ENCODE results near the gene CLUH. TPM values are rescaled to one million over a fixed set of nuclear protein-coding genes. Genes with fewer than 3 reads are reported as not detected.

The CLUH gene
- total RNA-seq, 1 experiment from 2014 or later = 42.5 TPM

GRCh38 chr17:2724784-2725164, 13.2 kb upstream of the CLUH start:
- no peak overlapping the region for H3K4me3 ChIP-seq
- no peak for DNase-seq
- H3K27me3 ChIP-seq = no peaks in the 10 kb centered on the region
- H3K4me1 ChIP-seq = no peaks in the 10 kb centered on the region
- no peak overlapping the region for H3K27ac ChIP-seq
- H3K36me3 ChIP-seq = no peaks in the 10 kb centered on the region
- H3K9me3 ChIP-seq (replicated peaks) = no peaks in the 10 kb centered on the region

GRCh38 chr17:2723997-2724783, 12.6 kb upstream of the CLUH start:
- Histone ChIP-seq H3K4me3 (no peak overlapping the region), H3K9me3 (replicated peaks) (no peaks in the 10 kb centered on the region), H3K4me1 (no peaks in the 10 kb centered on the region), H3K27me3 (no peaks in the 10 kb centered on the region), H3K36me3 (no peaks in the 10 kb centered on the region), H3K27ac (no peak overlapping the region)
- no peak for DNase-seq

GRCh38 chr17:2723505-2723996, 12.0 kb upstream of the CLUH start:
- Histone ChIP-seq H3K27me3 (no peaks in the 10 kb centered on the region), H3K4me3 (no peak overlapping the region), H3K27ac (no peak overlapping the region), H3K36me3 (no peaks in the 10 kb centered on the region), H3K4me1 (no peaks in the 10 kb centered on the region), H3K9me3 (replicated peaks) (no peaks in the 10 kb centered on the region)
- DNase-seq = no peak

- Histone ChIP-seq H3K4me3 (no peak overlapping the region), H3K9me3 (replicated peaks) (no peaks in the 10 kb centered on the region), H3K36me3 (no peaks in the 10 kb centered on the region), H3K27ac (no peak overlapping the region), H3K4me1 (no peaks in the 10 kb centered on the region), H3K27me3 (no peaks in the 10 kb centered on the region)
- no peak for DNase-seq
These were observed 11.0 kb upstream of the CLUH start for GRCh38 chr17:2722611-2723010.

GRCh38 chr17:2721603-2722002, 10.0 kb upstream of the CLUH start:
- no peak overlapping the region for H3K4me3 ChIP-seq
- H3K36me3 ChIP-seq = no peaks in the 10 kb centered on the region
- no peaks in the 10 kb centered on the region for H3K27me3 ChIP-seq
- no peaks in the 10 kb centered on the region for H3K9me3 ChIP-seq (replicated peaks)
- no peaks in the 10 kb centered on the region for H3K4me1 ChIP-seq
- DNase-seq = no peak
- no peak overlapping the region for H3K27ac ChIP-seq

- no peaks in the 10 kb centered on the region for H3K9me3 ChIP-seq (replicated peaks)
- H3K4me3 ChIP-seq = no peak overlapping the region
- H3K4me1 ChIP-seq = no peaks in the 10 kb centered on the region
- no peaks in the 10 kb centered on the region for H3K36me3 ChIP-seq
- DNase-seq = no peak
- no peaks in the 10 kb centered on the region for H3K27me3 ChIP-seq
- no peak overlapping the region for H3K27ac ChIP-seq
These were observed 8.3 kb upstream of the CLUH start for GRCh38 chr17:2719861-2720260.

GRCh38 chr17:2718150-2718938, 6.8 kb upstream of the CLUH start:
- H3K36me3 ChIP-seq = no peaks in the 10 kb centered on the region
- H3K9me3 ChIP-seq (replicated peaks) = no peaks in the 10 kb centered on the region
- no peak for DNase-seq
- no peaks in the 10 kb centered on the region for H3K4me1 ChIP-seq
- no peaks in the 10 kb centered on the region for H3K27me3 ChIP-seq
- H3K27ac ChIP-seq = no peak overlapping the region
- H3K4me3 ChIP-seq = no peak overlapping the region

- Histone ChIP-seq H3K27me3 (no peaks in the 10 kb centered on the region), H3K9me3 (replicated peaks) (no peaks in the 10 kb centered on the region), H3K4me3 (no peak overlapping the region), H3K27ac (no peak overlapping the region), H3K36me3 (no peaks in the 10 kb centered on the region), H3K4me1 (no peaks in the 10 kb centered on the region)
- DNase-seq = no peak
These were observed 5.1 kb upstream of the CLUH start for GRCh38 chr17:2716649-2717048.

- H3K27me3 ChIP-seq = no peaks in the 10 kb centered on the region
- no peaks in the 10 kb centered on the region for H3K9me3 ChIP-seq (replicated peaks)
- no peak overlapping the region for H3K4me3 ChIP-seq
- no peak for DNase-seq
- H3K27ac ChIP-seq = no peak overlapping the region
- H3K4me1 ChIP-seq = no peaks in the 10 kb centered on the region
- H3K36me3 ChIP-seq = no peaks in the 10 kb centered on the region
These were observed 2.3 kb upstream of the CLUH start for GRCh38 chr17:2713881-2714280.

GRCh38 chr17:2712300-2713043, 908 bp upstream of the CLUH start:
- Histone ChIP-seq H3K27ac (peak overlapping the region; percentile 77), H3K9me3 (replicated peaks) (no peaks in the 10 kb centered on the region), H3K4me3 (peak overlapping the region; percentile 68), H3K4me1 (no peaks in the 10 kb centered on the region), H3K27me3 (no peaks in the 10 kb centered on the region), H3K36me3 (no peaks in the 10 kb centered on the region)
- peak; percentile 22 to 35 for DNase-seq

GRCh38 chr17:2710803-2711607, 559 bp downstream of the CLUH start:
- DNase-seq = peak; percentile 20 to 22
- no peaks in the 10 kb centered on the region for H3K4me1 ChIP-seq
- peak overlapping the region; percentile 47 for H3K27ac ChIP-seq

GRCh38 chr17:2710071-2710802, 1.3 kb downstream of the CLUH start:
- no peak for DNase-seq
- Histone ChIP-seq H3K9me3 (replicated peaks) (no peaks in the 10 kb centered on the region), H3K27ac (no peak overlapping the region), H3K36me3 (no peaks in the 10 kb centered on the region), H3K4me3 (peak overlapping the region; percentile 68), H3K4me1 (no peaks in the 10 kb centered on the region), H3K27me3 (no peaks in the 10 kb centered on the region)

More at GRCh38 chr17:2710803-2711607, 559 bp downstream of the CLUH start:
- Histone ChIP-seq H3K9me3 (replicated peaks) (no peaks in the 10 kb centered on the region), H3K27me3 (no peaks in the 10 kb centered on the region), H3K4me3 (peak overlapping the region; percentile 68), H3K36me3 (no peaks in the 10 kb centered on the region)

- H3K27ac ChIP-seq = no peak overlapping the region
- no peaks in the 10 kb centered on the region for H3K4me1 ChIP-seq
- H3K36me3 ChIP-seq = no peaks in the 10 kb centered on the region
- H3K9me3 ChIP-seq (replicated peaks) = no peaks in the 10 kb centered on the region
- no peak for DNase-seq
- H3K27me3 ChIP-seq = no peaks in the 10 kb centered on the region
- H3K4me3 ChIP-seq = no peak overlapping the region
These were observed 2.3 kb downstream of the CLUH start for GRCh38 chr17:2709183-2709661.
